Measurements from ENCODE around the gene PTCD1.
"Not testable (repeated sequence)": the region's sequence is repeated elsewhere in the genome, so short reads cannot be mapped to it uniquely, and the experiment has no call there.

PTCD1 gene

DNA sequence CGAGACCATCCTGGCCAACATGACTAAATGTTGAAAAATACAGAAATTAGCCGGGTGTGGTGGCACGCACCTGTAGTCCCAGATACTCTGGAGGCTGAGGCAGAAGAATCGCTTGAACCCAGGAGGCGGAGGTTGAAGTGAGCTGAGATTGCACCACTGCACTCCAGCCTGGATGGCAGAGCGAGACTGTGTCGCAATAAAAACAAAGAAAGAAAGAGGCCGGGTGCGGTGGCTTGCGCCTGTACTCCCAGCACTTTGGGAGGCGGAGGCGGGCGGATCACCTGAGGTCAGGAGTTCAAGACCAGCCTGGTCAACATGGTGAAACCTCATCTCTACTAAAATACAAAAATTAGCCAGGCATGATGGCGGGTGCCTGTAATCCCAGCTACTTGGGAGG is 51.4 kb downstream of the PTCD1 start:
- DNase-seq, result not testable (repeated sequence)

DNA sequence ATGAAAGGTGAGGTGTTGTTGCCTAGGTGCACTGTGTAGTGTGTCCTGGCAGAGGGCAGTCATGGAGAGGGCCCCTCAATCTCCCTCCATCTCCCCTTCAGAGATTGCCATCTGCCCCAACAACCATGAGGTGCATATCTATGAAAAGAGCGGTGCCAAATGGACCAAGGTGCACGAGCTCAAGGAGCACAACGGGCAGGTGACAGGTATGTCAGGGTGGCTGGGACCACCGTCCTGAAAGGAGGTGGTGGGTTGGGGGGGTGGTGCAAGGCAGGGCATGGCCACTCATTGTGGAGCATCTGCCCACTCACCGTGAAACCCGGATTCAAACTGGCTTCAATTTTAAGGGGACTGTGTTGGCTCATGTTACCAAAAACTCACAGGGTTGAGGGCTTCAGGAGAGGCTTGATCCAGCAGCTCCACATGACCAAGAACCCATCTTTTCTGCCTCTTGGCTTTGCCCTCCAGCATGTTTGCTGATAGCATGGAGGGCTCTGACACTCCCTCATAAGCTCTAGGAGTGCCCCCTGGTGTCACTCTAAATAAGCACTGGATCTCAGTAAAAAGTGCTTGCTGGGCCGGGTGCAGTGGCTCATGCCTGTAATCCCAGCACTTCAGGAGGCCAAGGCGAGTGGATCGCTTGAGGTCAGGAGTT is 51.9 kb downstream of the PTCD1 start:
- DNase-seq, result no peak

GRCh38 chr7:99385564-99385963 is 53.0 kb downstream of the PTCD1 start:
- DNase-seq, result no peak

GRCh38 chr7:99384523-99384922 is 54.1 kb downstream of the PTCD1 start:
- no peak for DNase-seq

DNA sequence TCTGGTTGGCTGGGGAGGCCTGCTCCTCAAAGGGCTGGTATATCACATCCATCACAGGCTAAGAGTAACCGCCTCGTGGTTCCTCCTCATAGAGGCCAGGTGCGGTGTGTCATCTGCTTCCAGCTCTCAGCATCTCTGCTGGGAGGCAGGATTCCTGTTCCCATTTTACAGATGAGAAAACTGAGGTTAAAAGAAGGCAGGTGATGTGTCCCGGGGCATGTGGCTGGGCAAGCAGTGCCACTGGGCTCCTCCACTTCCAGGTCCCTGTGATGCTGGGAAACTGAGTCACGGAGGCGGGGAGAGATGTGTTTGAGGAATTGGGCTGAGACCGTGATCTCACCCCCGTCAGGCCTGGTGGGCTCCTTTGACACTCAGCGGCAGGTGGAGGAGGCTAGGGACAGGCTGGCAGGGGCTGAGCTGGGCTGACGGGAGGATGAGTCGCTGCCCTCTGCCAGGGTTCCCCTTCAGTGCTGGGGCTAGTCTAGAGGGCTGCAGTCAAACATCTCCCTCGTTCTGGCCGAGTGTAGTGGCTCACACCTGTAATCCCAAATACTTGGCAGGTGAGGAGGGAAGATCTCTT is 54.7 kb downstream of the PTCD1 start:
- DNase-seq, result no peak

DNA sequence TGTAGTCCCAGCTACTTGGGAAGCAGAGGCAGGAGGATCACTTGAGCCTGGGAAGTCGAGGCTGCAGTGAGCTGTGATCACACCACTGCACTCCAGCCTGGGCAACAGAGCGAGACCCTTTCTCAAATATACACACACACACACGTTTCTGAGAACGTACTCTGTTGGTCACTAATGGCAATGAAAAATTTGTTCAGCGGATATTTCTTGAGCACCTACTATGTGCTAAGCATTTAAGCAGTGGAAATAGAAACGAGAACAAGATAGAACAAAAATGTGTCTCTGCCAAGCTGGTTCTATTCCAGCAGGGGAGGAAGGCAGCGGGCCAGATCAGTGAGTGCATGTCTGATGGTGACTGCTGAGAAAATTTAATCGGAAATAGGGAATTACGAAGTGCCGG is 55.4 kb downstream of the PTCD1 start:
- DNase-seq, result no peak

DNA sequence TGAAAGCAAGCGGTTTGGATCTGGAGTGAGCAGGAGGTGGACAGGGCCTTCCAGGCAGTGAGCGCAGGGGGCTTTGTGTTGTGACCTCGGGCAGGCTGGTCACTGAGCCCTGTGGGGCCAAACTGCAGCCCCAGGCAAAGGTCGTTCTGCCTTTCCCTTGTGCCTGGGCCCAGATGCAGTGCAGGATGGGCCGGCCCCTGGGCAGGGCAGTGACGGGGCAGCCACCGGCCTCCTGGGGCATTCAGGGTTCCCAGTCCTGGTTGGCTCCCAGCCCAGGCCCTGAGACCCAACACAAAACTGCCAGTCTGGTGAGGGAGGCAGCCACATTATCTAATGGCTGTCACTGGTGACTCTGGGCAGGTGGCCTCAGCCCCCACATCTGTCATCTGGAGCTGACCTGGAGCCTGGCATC is 56.9 kb downstream of the PTCD1 start:
- DNase-seq, result no peak

GRCh38 chr7:99380823-99381663 is 57.6 kb downstream of the PTCD1 start:
- no peak for DNase-seq

GRCh38 chr7:99380032-99380822 is 58.4 kb downstream of the PTCD1 start:
- no peak for DNase-seq

- not testable (repeated sequence) for DNase-seq
Observed at GRCh38 chr7:99379693-99380031, 58.9 kb downstream of the PTCD1 start.

GRCh38 chr7:99379043-99379577 is 59.5 kb downstream of the PTCD1 start:
- DNase-seq, result no peak

DNA sequence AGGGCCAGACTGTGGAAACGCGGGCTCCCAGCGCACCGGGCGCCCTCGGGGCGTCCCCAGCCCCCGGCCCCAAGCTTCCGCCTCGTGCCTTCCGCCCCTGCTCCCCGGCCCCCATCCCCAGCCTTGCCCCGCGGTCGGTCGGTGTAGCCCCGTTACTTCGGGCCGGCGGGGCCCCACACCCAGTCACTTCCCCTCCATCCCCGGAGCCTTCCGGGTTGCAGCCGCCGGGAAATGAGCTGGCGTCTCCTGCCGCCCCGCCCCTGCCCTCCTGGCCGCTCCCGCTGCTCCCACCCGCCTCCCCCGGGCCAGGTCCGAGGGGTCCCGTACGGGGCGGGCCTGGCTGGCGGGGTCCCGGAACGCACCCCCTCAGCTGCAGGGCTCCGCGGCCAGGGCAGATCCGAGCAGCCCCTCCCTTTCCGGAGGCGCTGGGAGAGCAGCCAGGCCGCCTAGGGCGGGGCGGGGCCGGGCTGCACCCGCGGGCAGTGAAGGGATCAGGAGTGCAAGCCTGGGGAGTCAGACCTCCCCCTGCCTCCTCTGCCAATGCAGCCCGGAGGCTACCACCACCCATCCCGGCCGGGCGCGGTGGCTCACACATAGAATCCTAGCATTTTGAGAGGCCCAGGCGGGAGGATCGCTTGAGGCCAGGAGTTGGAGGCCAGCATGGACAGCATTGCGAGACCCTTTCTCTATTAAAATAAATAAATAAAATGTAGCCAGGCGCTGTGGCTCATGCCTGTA is 63.4 kb downstream of the PTCD1 start:
- DNase-seq, result no peak

- no peak for DNase-seq
Observed at GRCh38 chr7:99374111-99375064, 64.2 kb downstream of the PTCD1 start, which contains the start of gene ARPC1B. Gene ARPC1B, plus strand, starts transcription at chr7:99374730. Its CDS starts 10,985 bp downstream, at chr7:99385715.

GRCh38 chr7:99373091-99374066 is 65.2 kb downstream of the PTCD1 start:
- DNase-seq, result no peak

DNA sequence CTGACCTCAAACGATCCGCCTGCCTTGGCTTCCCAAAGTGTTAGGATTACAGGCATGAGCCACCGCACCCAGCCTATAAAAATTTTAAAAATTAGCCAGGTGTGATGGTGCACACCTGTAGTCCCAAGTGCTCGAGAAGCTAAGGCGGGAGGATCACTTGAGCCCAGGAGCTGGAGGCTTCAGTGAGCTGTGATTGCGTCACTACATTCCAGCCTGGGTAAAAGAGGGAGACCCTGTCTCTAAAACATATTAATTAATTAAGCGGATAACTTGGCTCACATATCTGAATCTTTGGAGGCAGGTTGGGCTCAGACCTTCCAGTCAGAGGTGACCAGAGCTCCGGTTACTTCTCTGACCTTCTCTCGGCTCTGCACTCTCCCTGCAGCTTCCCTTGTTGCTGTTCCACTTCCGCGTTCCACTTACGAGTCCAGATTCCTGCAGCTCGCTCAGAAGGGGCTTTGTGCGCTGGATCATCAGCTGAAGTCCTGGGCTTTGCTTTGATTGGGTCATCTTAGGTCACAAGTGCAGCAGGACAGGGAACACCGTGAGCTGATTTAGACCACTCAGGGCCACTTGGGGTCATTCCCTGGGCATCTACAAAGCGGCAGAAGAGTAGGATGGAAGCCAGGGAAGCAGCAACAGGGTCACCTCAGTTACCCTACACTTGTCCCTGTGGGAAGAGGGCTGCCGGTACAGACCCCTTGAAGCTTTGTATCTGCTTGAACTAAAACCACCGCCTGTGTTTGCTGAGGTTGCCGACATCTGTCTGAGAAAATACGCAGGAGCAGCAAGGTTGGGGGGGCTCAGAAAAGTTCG is 66.1 kb downstream of the PTCD1 start:
- no peak for DNase-seq

DNA sequence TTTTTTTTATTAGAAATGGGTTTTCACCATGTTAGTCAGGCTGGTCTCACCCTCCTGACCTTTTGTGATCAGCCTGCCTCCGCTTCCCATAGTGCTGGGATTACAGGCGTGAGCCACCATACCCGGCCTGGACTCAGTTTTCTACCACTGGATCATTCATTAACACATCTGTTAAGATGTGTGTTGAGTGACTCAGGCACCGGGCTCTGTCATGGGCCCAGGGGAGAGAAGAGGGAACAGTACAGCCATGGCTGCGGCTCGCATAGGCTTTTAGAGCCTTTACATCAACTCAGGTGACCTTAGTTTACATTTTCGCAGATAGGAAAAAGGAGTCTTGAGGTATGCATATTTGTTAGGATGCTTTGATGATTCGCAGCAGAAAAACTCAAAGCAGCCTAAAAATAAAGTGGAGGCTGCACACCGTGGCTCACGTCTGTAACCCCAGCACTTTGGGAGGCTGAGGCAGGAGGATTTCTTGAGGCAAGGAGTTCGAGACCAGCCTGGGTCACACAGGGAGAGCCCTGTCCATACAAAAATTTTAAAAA is 67.2 kb downstream of the PTCD1 start:
- no peak for DNase-seq

DNA sequence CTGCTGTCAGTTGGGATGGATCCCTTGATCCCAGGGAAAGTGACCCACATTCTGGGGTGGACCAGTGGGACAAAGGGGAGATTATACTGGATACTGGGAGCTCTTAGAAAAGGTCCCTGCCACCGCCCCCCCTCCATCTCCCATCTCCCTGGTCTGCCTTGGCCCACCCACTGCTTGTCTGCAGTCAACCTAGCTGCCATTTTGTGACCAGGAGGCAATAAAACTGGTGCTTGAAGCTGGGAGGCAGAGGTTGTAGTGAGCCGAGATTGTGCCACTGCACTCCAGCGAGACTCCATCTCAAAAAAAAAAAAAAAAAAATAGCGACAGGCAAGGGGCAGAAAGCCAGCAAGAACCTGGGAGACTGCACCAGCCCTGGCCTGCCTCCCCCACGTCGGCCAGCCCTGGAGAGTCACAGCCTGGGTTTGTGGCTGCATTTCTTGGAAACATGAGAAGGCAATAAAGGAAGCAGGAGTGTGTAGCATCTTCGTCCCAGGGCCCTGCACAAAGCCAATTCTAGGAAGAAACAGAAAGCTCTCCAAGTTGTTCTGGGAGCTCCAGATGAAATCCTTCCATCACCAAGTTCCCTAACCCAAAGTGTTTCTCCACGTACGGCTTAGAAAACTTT is 68.7 kb downstream of the PTCD1 start:
- no peak for DNase-seq

All from cerebellar nuclear complex (tissue), 1 donor.